Activated CD4-positive, alpha-beta memory T cell treated with anti-CD3 and anti-CD28 coated beads, Interleukin-2, amount 10 ng/mL, durations not matched to agents 7 days and 5 days (primary cell): Measurements from ENCODE around the gene CAMTA1. TPM values are rescaled to one million over a fixed set of nuclear protein-coding genes. Genes with fewer than 3 reads are reported as not detected.

ENCODE experiments used
- CTCF ChIA-PET: fragments of 350-600 bp; sonication (Branson Sonifier 250); formaldehyde crosslinking; loops from one replicate; lab custom pipeline; 2021; ENCODE audit warnings: antibody characterized with exemption, inconsistent platforms; lab: Charles Lee
- POLR2A ChIA-PET: fragments of 350-600 bp; sonication (Branson Sonifier 250); formaldehyde crosslinking; loops from one replicate; lab custom pipeline; 2021; ENCODE audit warnings: antibody characterized with exemption; lab: Charles Lee
- DNase-seq: peaks from one replicate; pipeline ENCODE4 v3.0.0-alpha.2; 2020
- H3K27ac Mint-ChIP-seq: one replicate; pipeline ENCODE4 v1.8.0; 2021; ENCODE audit warnings: mild to moderate bottlenecking, mixed read lengths
- H3K27me3 Mint-ChIP-seq: one replicate; pipeline ENCODE4 v1.8.0; 2021; ENCODE audit warnings: mixed read lengths
- H3K36me3 Mint-ChIP-seq: one replicate; pipeline ENCODE4 v1.8.0; 2021; ENCODE audit warnings: low read depth, mixed read lengths
- H3K4me1 Mint-ChIP-seq: one replicate; pipeline ENCODE4 v1.8.0; 2021; ENCODE audit warnings: mixed read lengths
- H3K4me3 Mint-ChIP-seq: one replicate; pipeline ENCODE4 v1.8.0; 2021; ENCODE audit warnings: mild to moderate bottlenecking, mixed read lengths
- H3K9me3 Mint-ChIP-seq: one replicate; pipeline ENCODE4 v1.8.0; 2021; ENCODE audit warnings: mixed read lengths
- total RNA-seq, 2 experiments: library from RNA; stranded (reverse); gene quantifications; one replicate each; pipeline ENCODE4 v1.2.3, GENCODE V29; 2021

CAMTA1 gene
- total RNA-seq, 2 experiments from 2014 or later: 43.0 to 47.3 TPM

- no peak for DNase-seq
- no peaks in the 10 kb centered on the region for H3K9me3 Mint-ChIP-seq
- H3K4me1 Mint-ChIP-seq: peaks cover 10% of the 10 kb centered on the region
- ChIA-PET CTCF (no interaction called here), POLR2A (no interaction called here)
- H3K27ac Mint-ChIP-seq: no peak overlapping the region
- H3K27me3 Mint-ChIP-seq: peaks cover 18% of the 10 kb centered on the region
- no peaks in the 10 kb centered on the region for H3K36me3 Mint-ChIP-seq
- H3K4me3 Mint-ChIP-seq: no peak overlapping the region
Measured at GRCh38 chr1:6960291-6960811, 175.1 kb downstream of the CAMTA1 start.

- Mint-ChIP-seq H3K4me1 (peaks cover 10% of the 10 kb centered on the region), H3K9me3 (no peaks in the 10 kb centered on the region), H3K36me3 (no peaks in the 10 kb centered on the region), H3K27me3 (peaks cover 23% of the 10 kb centered on the region), H3K4me3 (no peak overlapping the region), H3K27ac (no peak overlapping the region)
- POLR2A ChIA-PET: no interaction called here
- DNase-seq: no peak
- CTCF ChIA-PET: no interaction called here
Measured at GRCh38 chr1:6960860-6961259, 175.6 kb downstream of the CAMTA1 start.

- ChIA-PET CTCF (no interaction called here), POLR2A (no interaction called here)
- no peaks in the 10 kb centered on the region for H3K9me3 Mint-ChIP-seq
- no peak overlapping the region for H3K27ac Mint-ChIP-seq
- peaks cover 10% of the 10 kb centered on the region for H3K4me1 Mint-ChIP-seq
- peaks cover 23% of the 10 kb centered on the region for H3K27me3 Mint-ChIP-seq
- H3K4me3 Mint-ChIP-seq: no peak overlapping the region
- DNase-seq: no peak
- no peaks in the 10 kb centered on the region for H3K36me3 Mint-ChIP-seq
Measured at GRCh38 chr1:6961289-6961688, 176.0 kb downstream of the CAMTA1 start.

- Mint-ChIP-seq H3K27me3 (peaks cover 23% of the 10 kb centered on the region), H3K4me3 (no peak overlapping the region), H3K4me1 (peaks cover 10% of the 10 kb centered on the region), H3K9me3 (no peaks in the 10 kb centered on the region), H3K27ac (no peak overlapping the region), H3K36me3 (no peaks in the 10 kb centered on the region)
- POLR2A ChIA-PET: no interaction called here
- DNase-seq: no peak
- CTCF ChIA-PET: interaction anchor here (1.2 kb wide), 1 partner anchor 261 kb away, joined by 3 read pairs; the partner anchor contains the start of gene DNAJC11
Measured at GRCh38 chr1:6961905-6962477, 176.7 kb downstream of the CAMTA1 start.

GRCh38 chr1:6962478-6962995 lies 177.3 kb downstream of the CAMTA1 start:
- no peaks in the 10 kb centered on the region for H3K36me3 Mint-ChIP-seq
- H3K4me3 Mint-ChIP-seq: no peak overlapping the region
- H3K9me3 Mint-ChIP-seq: no peaks in the 10 kb centered on the region
- CTCF ChIA-PET: interaction anchor here (1.2 kb wide), 1 partner anchor 261 kb away, joined by 3 read pairs; the partner anchor contains the start of gene DNAJC11
- peaks cover 11% of the 10 kb centered on the region for H3K4me1 Mint-ChIP-seq
- peaks cover 27% of the 10 kb centered on the region for H3K27me3 Mint-ChIP-seq
- no peak overlapping the region for H3K27ac Mint-ChIP-seq
- POLR2A ChIA-PET: no interaction called here
- peak; percentile 52 for DNase-seq

GRCh38 chr1:6962996-6963911 lies 178.0 kb downstream of the CAMTA1 start:
- peak overlapping the region; percentile 43 for H3K4me3 Mint-ChIP-seq
- H3K9me3 Mint-ChIP-seq: no peaks in the 10 kb centered on the region
- POLR2A ChIA-PET: no interaction called here
- H3K27ac Mint-ChIP-seq: no peak overlapping the region
- H3K27me3 Mint-ChIP-seq: peaks cover 34% of the 10 kb centered on the region
- peak; percentile 56 for DNase-seq
- CTCF ChIA-PET: interaction anchor here (1.2 kb wide), 1 partner anchor 262 kb away, joined by 3 read pairs; the partner anchor contains the start of gene DNAJC11
- H3K4me1 Mint-ChIP-seq: peaks cover 12% of the 10 kb centered on the region
- no peaks in the 10 kb centered on the region for H3K36me3 Mint-ChIP-seq

GRCh38 chr1:6963912-6964307 lies 178.7 kb downstream of the CAMTA1 start:
- Mint-ChIP-seq H3K4me3 (no peak overlapping the region), H3K27ac (no peak overlapping the region), H3K27me3 (peaks cover 41% of the 10 kb centered on the region), H3K36me3 (no peaks in the 10 kb centered on the region), H3K9me3 (no peaks in the 10 kb centered on the region), H3K4me1 (peaks cover 18% of the 10 kb centered on the region)
- CTCF ChIA-PET: no interaction called here
- DNase-seq: no peak
- POLR2A ChIA-PET: no interaction called here

DNA sequence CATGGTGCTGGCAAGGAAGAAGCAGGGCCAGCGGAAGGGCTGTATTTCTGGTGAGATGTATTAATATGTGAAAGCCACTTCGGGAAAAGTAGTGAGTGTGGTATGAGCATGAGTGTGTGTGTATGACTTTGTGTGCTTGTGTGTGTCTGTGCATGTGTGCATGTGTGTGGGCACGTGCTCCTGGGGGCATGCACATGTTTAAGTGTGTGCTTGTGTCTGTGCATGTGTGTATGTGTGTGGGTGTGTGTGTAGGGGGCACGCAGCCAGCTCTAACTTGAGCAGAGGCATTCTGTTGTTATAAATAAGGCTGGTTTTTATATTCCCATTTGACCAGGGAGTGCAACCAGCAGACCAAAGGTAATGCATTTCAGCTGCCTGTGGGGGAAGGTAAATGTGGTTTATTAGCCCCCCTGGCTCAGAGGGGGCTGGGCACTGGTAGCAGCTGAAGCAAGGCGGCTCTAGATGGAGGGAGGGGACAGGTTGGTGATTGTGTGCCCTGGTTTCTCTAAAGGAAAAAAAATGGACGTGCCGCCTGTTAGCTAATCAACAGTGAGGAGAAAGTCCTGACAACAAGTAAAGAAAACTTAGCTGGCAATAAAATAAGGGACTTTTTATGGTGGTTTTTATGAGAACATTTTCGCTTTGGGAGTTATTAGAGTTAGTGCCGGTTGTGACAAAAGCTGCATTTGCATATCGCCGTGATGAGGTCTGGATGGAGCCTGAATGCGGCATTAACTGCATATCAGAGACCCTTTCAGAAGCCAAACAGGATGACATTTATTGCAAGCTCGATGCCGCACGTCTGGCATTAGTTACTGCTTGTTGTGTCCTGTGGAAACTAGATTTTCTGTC lies 180.1 kb downstream of the CAMTA1 start:
- H3K27me3 Mint-ChIP-seq: peaks cover 46% of the 10 kb centered on the region
- CTCF ChIA-PET: no interaction called here

DNA sequence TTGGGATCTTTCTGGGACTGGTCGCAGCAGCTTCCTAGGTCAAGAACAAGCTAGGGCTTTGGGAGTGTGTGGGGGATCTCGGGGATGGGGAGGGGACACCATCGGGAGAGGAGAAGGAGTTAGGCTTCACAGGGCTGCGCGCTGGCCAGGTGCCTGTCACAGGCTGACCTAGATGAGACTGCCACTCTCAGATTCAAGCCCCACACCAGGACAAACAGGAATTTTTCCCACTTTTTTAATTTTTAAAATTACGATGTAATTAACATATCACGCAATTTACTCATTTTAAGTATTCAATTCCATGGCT lies 180.6 kb downstream of the CAMTA1 start:
- DNase-seq: no peak
- POLR2A ChIA-PET: no interaction called here
- peaks cover 44% of the 10 kb centered on the region for H3K27me3 Mint-ChIP-seq
- no peaks in the 10 kb centered on the region for H3K36me3 Mint-ChIP-seq
- CTCF ChIA-PET: interaction anchor here (0.6 kb wide), 1 partner anchor 15 kb away, joined by 3 read pairs; no protein-coding TSS in a partner anchor
- peaks cover 22% of the 10 kb centered on the region for H3K4me1 Mint-ChIP-seq
- no peaks in the 10 kb centered on the region for H3K9me3 Mint-ChIP-seq
- H3K4me3 Mint-ChIP-seq: no peak overlapping the region
- H3K27ac Mint-ChIP-seq: no peak overlapping the region

More for the DNA sequence above, 180.1 kb downstream of the CAMTA1 start:
- Mint-ChIP-seq H3K36me3 (no peaks in the 10 kb centered on the region), H3K9me3 (no peaks in the 10 kb centered on the region), H3K27ac (no peak overlapping the region), H3K4me3 (no peak overlapping the region), H3K4me1 (peaks cover 22% of the 10 kb centered on the region)
- no peak for DNase-seq
- POLR2A ChIA-PET: no interaction called here

GRCh38 chr1:6966326-6966725 lies 181.1 kb downstream of the CAMTA1 start:
- H3K4me3 Mint-ChIP-seq: no peak overlapping the region
- H3K36me3 Mint-ChIP-seq: no peaks in the 10 kb centered on the region
- peaks cover 41% of the 10 kb centered on the region for H3K27me3 Mint-ChIP-seq
- peaks cover 22% of the 10 kb centered on the region for H3K4me1 Mint-ChIP-seq
- no peaks in the 10 kb centered on the region for H3K9me3 Mint-ChIP-seq
- no peak for DNase-seq
- ChIA-PET POLR2A (no interaction called here), CTCF (interaction anchor here (0.6 to 0.7 kb wide), 2 partner anchors 15 to 566 kb away, joined by 3 read pairs; no protein-coding TSS in a partner anchor)
- H3K27ac Mint-ChIP-seq: no peak overlapping the region

GRCh38 chr1:6967431-6968111 lies 182.3 kb downstream of the CAMTA1 start:
- Mint-ChIP-seq H3K27ac (no peak overlapping the region), H3K4me1 (peaks cover 22% of the 10 kb centered on the region), H3K36me3 (no peaks in the 10 kb centered on the region), H3K9me3 (no peaks in the 10 kb centered on the region), H3K4me3 (no peak overlapping the region), H3K27me3 (peaks cover 43% of the 10 kb centered on the region)
- ChIA-PET CTCF (no interaction called here), POLR2A (no interaction called here)
- no peak for DNase-seq

GRCh38 chr1:6969106-6969505 lies 183.9 kb downstream of the CAMTA1 start:
- no peak for DNase-seq
- Mint-ChIP-seq H3K4me1 (peaks cover 13% of the 10 kb centered on the region), H3K27ac (no peak overlapping the region), H3K9me3 (no peaks in the 10 kb centered on the region), H3K36me3 (no peaks in the 10 kb centered on the region), H3K4me3 (no peak overlapping the region), H3K27me3 (peaks cover 39% of the 10 kb centered on the region)
- ChIA-PET POLR2A (no interaction called here), CTCF (no interaction called here)
